Aorta (tissue), 5 donors: Measurements from ENCODE around the gene WNT7A. TPM values are rescaled to one million over a fixed set of nuclear protein-coding genes. Genes with fewer than 3 reads are reported as not detected.

Experiments used
- ATAC-seq: fragments of 200-7000 bp; cut with Tn5 transposase; one replicate; pipeline ENCODE4 v1.9.1; 2022; ENCODE audit warnings: moderate library complexity; ENCODE audit not compliant: low FRiP score
- DNase-seq, 2 donors: peaks; one replicate each; pipeline ENCODE4 v3.0.0-alpha.2; 2020
- H3K27ac ChIP-seq, 2 donors: one replicate each; pipeline ENCODE4 v1.5.1; 2013; ENCODE audit warnings: low read length in 2 of 2, mild to moderate bottlenecking in 2 of 2, moderate library complexity in 2 of 2, control low read depth in 1 of 2, inconsistent platforms in 1 of 2, low read depth in 1 of 2
- H3K27me3 ChIP-seq, 2 donors: one replicate each; pipeline ENCODE4 v1.6.1; 2013; ENCODE audit warnings: control low read depth in 1 of 2, low read length in 1 of 2, mild to moderate bottlenecking in 1 of 2, moderate library complexity in 1 of 2; ENCODE audit not compliant: insufficient read depth in 2 of 2, control insufficient read depth in 1 of 2
- H3K36me3 ChIP-seq, 2 donors: one replicate each; pipeline ENCODE4 v1.6.1; 2013; ENCODE audit warnings: control low read depth in 1 of 2, low read length in 1 of 2, mild to moderate bottlenecking in 1 of 2; ENCODE audit not compliant: insufficient read depth in 2 of 2, control insufficient read depth in 1 of 2
- H3K4me1 ChIP-seq, 2 donors: one replicate each; pipeline ENCODE4 v1.6.1; 2013; ENCODE audit warnings: low read length in 2 of 2, control low read depth in 1 of 2, mild to moderate bottlenecking in 1 of 2, moderate library complexity in 1 of 2; ENCODE audit not compliant: insufficient read depth in 2 of 2, control insufficient read depth in 1 of 2
- H3K4me3 ChIP-seq, 2 donors: one replicate each; pipeline ENCODE4 v1.5.1; 2013; ENCODE audit warnings: low read length in 2 of 2, control low read depth in 1 of 2, mild to moderate bottlenecking in 1 of 2
- H3K9me3 ChIP-seq: one replicate; pipeline ENCODE4 v1.6.1; 2013; ENCODE audit warnings: mild to moderate bottlenecking, low read length; ENCODE audit not compliant: control insufficient read depth
- WGBS, 2 donors: extraction: QIAGEN DNeasy Blood & Tissue Kit; methylation state at CpG; one replicate each; pipeline ENCODE4 v1.1.7; 2013; 5-methylcytosine and 5-hydroxymethylcytosine counted together
- intact Hi-C, 2 donors: fragments of 100-400 bp; cut with DNase I; formaldehyde crosslinking; loops; one replicate each; pipeline versions ENCODE4 v1.14.2 to v1.15.0; 2022
- polyA plus RNA-seq, 2 donors: library from polyadenylated mRNA; stranded (reverse); fragments of 200-250 nt; gene quantifications; one replicate each; pipeline ENCODE4 v1.2.3, GENCODE V29; 2013
- total RNA-seq, 2 donors: library from RNA; stranded (reverse); fragmentation: NEBNext Ultra II Directional; extraction: Animal tissue kit (Norgen Biotek cat#: 25700); gene quantifications; one replicate each; pipeline ENCODE4 v1.2.1, GENCODE V29; 2021
- donor health status: healthy with polysubstance abuse.
- donor health status: Bipolar disorder and iron deficiency.
- donor health status: DM: no; HTN: no; CAD: no.
- donor health status: DM: no; HTN: no; CAD: no.
- donor health status: DM: yes; HTN: yes; CAD: no.

WNT7A gene
- total and polyA plus RNA-seq, 4 donors = not detected

- H3K4me1 ChIP-seq = no peaks in the 10 kb centered on the region
These were observed 34.1 kb downstream of the WNT7A start for GRCh38 chr3:13845806-13846205.

GRCh38 chr3:13844911-13845310 lies 35.0 kb downstream of the WNT7A start:
- intact Hi-C loops = no loop called here
- 64 to 66% methylated on average over 10 of the region's 10 CpGs for WGBS, 2 donors
- no peak for ATAC-seq
- no peaks in the 10 kb centered on the region for H3K36me3 ChIP-seq
- DNase-seq = peak in 1 of 2 donors; percentile 54
- H3K27me3 ChIP-seq = no peaks in the 10 kb centered on the region
- no peak overlapping the region for H3K4me3 ChIP-seq
- no peak overlapping the region for H3K27ac ChIP-seq
- H3K9me3 ChIP-seq = no peaks in the 10 kb centered on the region
- no peaks in the 10 kb centered on the region for H3K4me1 ChIP-seq

More at GRCh38 chr3:13845806-13846205, 34.1 kb downstream of the WNT7A start:
- 86 to 90% methylated on average over 7 of the region's 7 CpGs for WGBS, 2 donors
- no peaks in the 10 kb centered on the region for H3K9me3 ChIP-seq
- no peak overlapping the region for H3K27ac ChIP-seq
- H3K36me3 ChIP-seq = no peaks in the 10 kb centered on the region
- H3K27me3 ChIP-seq = no peaks in the 10 kb centered on the region
- ATAC-seq = no peak
- H3K4me3 ChIP-seq = no peak overlapping the region
- intact Hi-C loops = no loop called here
- peak in 1 of 2 donors; percentile 53 for DNase-seq

DNA sequence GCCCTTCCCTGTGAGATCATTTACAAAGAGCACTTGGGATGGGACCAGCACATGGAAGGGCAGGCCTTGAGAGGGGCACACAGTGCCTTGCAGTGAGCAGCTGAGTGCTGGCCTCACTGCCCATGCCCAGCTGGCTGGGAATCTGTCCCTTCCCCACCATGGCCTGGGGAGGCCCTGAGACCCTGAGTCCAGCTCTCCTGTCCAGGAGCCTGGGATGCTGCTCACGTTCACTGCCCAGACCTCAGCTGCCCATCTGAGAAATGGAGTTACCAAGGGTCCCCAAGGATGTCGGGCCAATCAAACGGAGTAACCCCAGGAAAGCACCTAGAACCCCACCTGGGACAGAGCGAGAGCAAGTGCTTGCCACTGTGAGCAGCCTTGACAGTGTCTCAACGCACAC lies 35.6 kb downstream of the WNT7A start:
- Histone ChIP-seq H3K27me3 (no peaks in the 10 kb centered on the region), H3K27ac (no peak overlapping the region), H3K4me3 (no peak overlapping the region), H3K36me3 (no peaks in the 10 kb centered on the region), H3K9me3 (no peaks in the 10 kb centered on the region), H3K4me1 (no peaks in the 10 kb centered on the region)
- DNase-seq (peak in 1 of 2 donors; percentile 56), ATAC-seq (no peak)
- intact Hi-C loops = no loop called here
- WGBS, 2 donors = 89 to 94% methylated on average over 5 of the region's 5 CpGs

- Histone ChIP-seq H3K27me3 (no peaks in the 10 kb centered on the region), H3K36me3 (no peaks in the 10 kb centered on the region), H3K4me1 (no peaks in the 10 kb centered on the region), H3K9me3 (no peaks in the 10 kb centered on the region), H3K27ac (no peak overlapping the region), H3K4me3 (no peak overlapping the region)
- no peak for ATAC-seq
- intact Hi-C loops = no loop called here
- peak in 1 of 2 donors; percentile 19 for DNase-seq
- 78 to 86% methylated on average over 5 of the region's 5 CpGs for WGBS, 2 donors
These were observed 36.5 kb downstream of the WNT7A start for GRCh38 chr3:13843351-13843750.

GRCh38 chr3:13842226-13842625 lies 37.6 kb downstream of the WNT7A start:
- no peaks in the 10 kb centered on the region for H3K4me1 ChIP-seq
- intact Hi-C loops = no loop called here
- ATAC-seq (no peak), DNase-seq (no peak)
- H3K4me3 ChIP-seq = no peak overlapping the region
- no peaks in the 10 kb centered on the region for H3K36me3 ChIP-seq
- no peaks in the 10 kb centered on the region for H3K27me3 ChIP-seq
- no peaks in the 10 kb centered on the region for H3K9me3 ChIP-seq
- WGBS, 2 donors = 70 to 79% methylated on average over 4 of the region's 4 CpGs
- no peak overlapping the region for H3K27ac ChIP-seq

- H3K9me3 ChIP-seq = no peaks in the 10 kb centered on the region
- ATAC-seq (no peak), DNase-seq (peak in 1 of 2 donors; percentile 54)
- no peak overlapping the region for H3K27ac ChIP-seq
- no peaks in the 10 kb centered on the region for H3K36me3 ChIP-seq
- H3K4me3 ChIP-seq = no peak overlapping the region
- WGBS, 2 donors = 68 to 82% methylated on average over 4 of the region's 4 CpGs
- no peaks in the 10 kb centered on the region for H3K4me1 ChIP-seq
- no peaks in the 10 kb centered on the region for H3K27me3 ChIP-seq
- intact Hi-C loops = no loop called here
These were observed 38.0 kb downstream of the WNT7A start for GRCh38 chr3:13841826-13842225.

GRCh38 chr3:13841141-13841540 lies 38.7 kb downstream of the WNT7A start:
- no peaks in the 10 kb centered on the region for H3K9me3 ChIP-seq
- no peaks in the 10 kb centered on the region for H3K36me3 ChIP-seq
- ATAC-seq = no peak
- no peak overlapping the region for H3K4me3 ChIP-seq
- intact Hi-C loops = no loop called here
- no peak for DNase-seq
- WGBS, 2 donors = 76 to 77% methylated on average over 8 of the region's 8 CpGs
- no peak overlapping the region for H3K27ac ChIP-seq
- H3K27me3 ChIP-seq = no peaks in the 10 kb centered on the region
- no peaks in the 10 kb centered on the region for H3K4me1 ChIP-seq

DNA sequence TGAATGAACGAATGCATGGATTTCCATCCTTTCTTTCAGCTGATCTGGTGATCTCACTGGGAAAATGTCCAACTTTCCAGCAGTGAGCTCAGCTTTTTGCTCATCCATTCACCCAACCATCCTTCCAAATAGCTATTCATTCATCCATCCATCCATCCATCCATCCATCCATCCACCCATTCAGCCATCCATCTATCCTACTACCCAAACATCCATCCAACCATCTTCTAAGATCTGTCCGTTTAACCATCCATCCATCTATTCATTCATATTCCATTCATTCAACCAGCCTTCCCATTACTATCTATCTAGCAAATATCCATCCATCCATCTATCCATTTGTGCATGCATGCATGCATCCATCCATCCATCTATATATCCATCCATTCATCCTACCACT lies 39.4 kb downstream of the WNT7A start:
- H3K4me1 ChIP-seq = no peaks in the 10 kb centered on the region
- 86 to 91% methylated on average over 2 of the region's 2 CpGs for WGBS, 2 donors
- intact Hi-C loops = no loop called here
- H3K27ac ChIP-seq = no peak overlapping the region
- ATAC-seq = no peak
- DNase-seq = no peak
- H3K27me3 ChIP-seq = no peaks in the 10 kb centered on the region
- H3K36me3 ChIP-seq = no peaks in the 10 kb centered on the region
- no peak overlapping the region for H3K4me3 ChIP-seq
- no peaks in the 10 kb centered on the region for H3K9me3 ChIP-seq

DNA sequence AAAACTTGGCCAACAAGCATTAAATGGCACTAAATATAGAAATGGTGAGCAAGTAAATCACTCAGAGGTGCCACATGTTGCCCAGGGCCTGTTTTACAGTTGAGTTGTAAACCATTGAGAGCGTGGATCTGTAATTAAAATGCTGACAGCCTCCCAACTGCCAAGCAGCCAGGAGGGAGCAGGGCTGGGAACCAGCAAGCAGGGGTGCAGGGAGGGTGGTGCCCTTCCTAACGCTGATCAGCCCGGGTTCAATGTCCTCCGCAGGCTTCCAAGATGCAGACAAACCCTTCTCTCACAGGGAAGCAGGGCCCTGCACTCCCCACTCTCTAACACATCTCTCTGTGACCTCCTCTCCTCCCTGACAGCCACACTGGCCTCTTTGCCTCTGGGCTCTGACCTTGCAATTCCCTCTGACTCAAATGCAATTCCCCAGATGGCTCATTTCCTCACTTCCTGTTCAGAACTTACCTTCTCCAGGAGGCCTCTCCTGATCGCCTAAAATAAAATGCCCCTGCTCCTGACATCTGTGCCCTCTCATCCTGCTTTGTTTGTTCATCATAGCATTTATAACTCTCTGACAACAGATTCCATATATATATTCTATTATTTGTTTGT lies 40.0 kb downstream of the WNT7A start:
- Histone ChIP-seq H3K9me3 (no peaks in the 10 kb centered on the region), H3K4me3 (no peak overlapping the region), H3K27me3 (no peaks in the 10 kb centered on the region), H3K4me1 (no peaks in the 10 kb centered on the region), H3K36me3 (no peaks in the 10 kb centered on the region), H3K27ac (no peak overlapping the region)
- 38 to 52% methylated on average over 5 of the region's 5 CpGs for WGBS, 2 donors
- ATAC-seq (no peak), DNase-seq (peak in 1 of 2 donors; percentile 31)
- intact Hi-C loops = no loop called here
